Osteoblast (primary cell): ENCODE measurements around the gene FAM53C. TPM values are rescaled to one million over a fixed set of nuclear protein-coding genes. Genes with fewer than 3 reads are reported as not detected.
"Not testable (repeated sequence)": the region's sequence is repeated elsewhere in the genome, so short reads cannot be mapped to it uniquely, and the experiment has no call there.

Experiments used
- DNase-seq: peaks from one replicate; pipeline ENCODE4 v3.0.0; 2011; ENCODE audit warnings: low spot score, mixed read lengths; ENCODE audit not compliant: insufficient read length; ENCODE audit errors: missing footprints
- H2AFZ ChIP-seq: 2 replicates; pipeline ENCODE4 v1.6.0; 2011; ENCODE audit warnings: mild to moderate bottlenecking, low read length
- H3K27ac ChIP-seq: 2 replicates; pipeline ENCODE4 v1.5.1; 2011; ENCODE audit warnings: mild to moderate bottlenecking, low read depth, low read length, moderate library complexity
- H3K27me3 ChIP-seq: 2 replicates; pipeline ENCODE4 v1.6.0; 2012; ENCODE audit warnings: mild to moderate bottlenecking, control low read depth, inconsistent platforms, low read length, moderate library complexity; ENCODE audit not compliant: insufficient read depth
- H3K36me3 ChIP-seq: 2 replicates; pipeline ENCODE4 v1.5.1; 2011; ENCODE audit warnings: mild to moderate bottlenecking, low read length, control low read depth, moderate library complexity; ENCODE audit not compliant: insufficient read depth
- H3K4me1 ChIP-seq: 2 replicates; pipeline ENCODE4 v1.5.1; 2011; ENCODE audit warnings: mild to moderate bottlenecking, low read length, control low read depth, moderate library complexity; ENCODE audit not compliant: insufficient read depth
- H3K4me2 ChIP-seq: 2 replicates; pipeline ENCODE4 v1.6.0; 2011; ENCODE audit warnings: mild to moderate bottlenecking, low read length; ENCODE audit not compliant: insufficient read depth
- H3K4me3 ChIP-seq: fragments of 200-600 bp; sonication (generic); 3 replicates; pipeline ENCODE4 v1.5.1; 2012; ENCODE audit warnings: mild to moderate bottlenecking, low read length, inconsistent platforms; ENCODE audit not compliant: insufficient read depth
- H3K79me2 ChIP-seq: 2 replicates; pipeline ENCODE4 v1.6.0; 2012; ENCODE audit warnings: mild to moderate bottlenecking, low read length, control low read depth, inconsistent platforms; ENCODE audit not compliant: insufficient read depth
- H3K9me3 ChIP-seq: 2 replicates; pipeline ENCODE4 v1.5.1; 2011; ENCODE audit warnings: low read depth, low read length, control low read depth
- H4K20me1 ChIP-seq: 2 replicates; pipeline ENCODE4 v1.6.0; 2012; ENCODE audit warnings: mild to moderate bottlenecking, low read length, control low read depth; ENCODE audit not compliant: insufficient read depth
- total RNA-seq: library from RNA; depleted of rRNA; stranded (reverse); fragments of >200 nt; gene quantifications from 2 replicates; pipeline ENCODE4 v1.2.3, GENCODE V29; 2012
- TF ChIP-seq, protein P1 (sequence below): IDR thresholded peaks from 2 replicates; pipeline ENCODE4 v1.5.1; 2011; ENCODE audit warnings: mild to moderate bottlenecking, low read depth, low read length, moderate library complexity; ENCODE audit errors: extremely low read depth

The FAM53C gene
- total RNA-seq, 1 donor, result 43.8 TPM

- TF ChIP-seq, protein P1, sequence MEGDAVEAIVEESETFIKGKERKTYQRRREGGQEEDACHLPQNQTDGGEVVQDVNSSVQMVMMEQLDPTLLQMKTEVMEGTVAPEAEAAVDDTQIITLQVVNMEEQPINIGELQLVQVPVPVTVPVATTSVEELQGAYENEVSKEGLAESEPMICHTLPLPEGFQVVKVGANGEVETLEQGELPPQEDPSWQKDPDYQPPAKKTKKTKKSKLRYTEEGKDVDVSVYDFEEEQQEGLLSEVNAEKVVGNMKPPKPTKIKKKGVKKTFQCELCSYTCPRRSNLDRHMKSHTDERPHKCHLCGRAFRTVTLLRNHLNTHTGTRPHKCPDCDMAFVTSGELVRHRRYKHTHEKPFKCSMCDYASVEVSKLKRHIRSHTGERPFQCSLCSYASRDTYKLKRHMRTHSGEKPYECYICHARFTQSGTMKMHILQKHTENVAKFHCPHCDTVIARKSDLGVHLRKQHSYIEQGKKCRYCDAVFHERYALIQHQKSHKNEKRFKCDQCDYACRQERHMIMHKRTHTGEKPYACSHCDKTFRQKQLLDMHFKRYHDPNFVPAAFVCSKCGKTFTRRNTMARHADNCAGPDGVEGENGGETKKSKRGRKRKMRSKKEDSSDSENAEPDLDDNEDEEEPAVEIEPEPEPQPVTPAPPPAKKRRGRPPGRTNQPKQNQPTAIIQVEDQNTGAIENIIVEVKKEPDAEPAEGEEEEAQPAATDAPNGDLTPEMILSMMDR, result no peak
- Histone ChIP-seq H3K4me1 (peaks cover 3% of the 10 kb centered on the region), H3K9me3 (no peaks in the 10 kb centered on the region), H3K4me2 (no peak overlapping the region), H3K79me2 (no peaks in the 10 kb centered on the region), H3K27ac (no peak overlapping the region), H3K36me3 (peaks cover 46% of the 10 kb centered on the region), H4K20me1 (no peaks in the 10 kb centered on the region), H3K4me3 (no peak overlapping the region), H3K27me3 (no peaks in the 10 kb centered on the region), H2AFZ (no peak overlapping the region)
- DNase-seq, result no peak
Measured at GRCh38 chr5:138389332-138389731, 51.3 kb downstream of the FAM53C start.

- H2AFZ ChIP-seq, H3K27me3 ChIP-seq, H3K79me2 ChIP-seq, H3K4me1 ChIP-seq, DNase-seq, H3K9me3 ChIP-seq, H3K4me3 ChIP-seq, H4K20me1 ChIP-seq, H3K4me2 ChIP-seq, H3K27ac ChIP-seq: not testable (repeated sequence)
- H3K36me3 ChIP-seq, result peaks cover 52% of the 10 kb centered on the region
Measured at GRCh38 chr5:138389911-138390310, 51.8 kb downstream of the FAM53C start.

DNA sequence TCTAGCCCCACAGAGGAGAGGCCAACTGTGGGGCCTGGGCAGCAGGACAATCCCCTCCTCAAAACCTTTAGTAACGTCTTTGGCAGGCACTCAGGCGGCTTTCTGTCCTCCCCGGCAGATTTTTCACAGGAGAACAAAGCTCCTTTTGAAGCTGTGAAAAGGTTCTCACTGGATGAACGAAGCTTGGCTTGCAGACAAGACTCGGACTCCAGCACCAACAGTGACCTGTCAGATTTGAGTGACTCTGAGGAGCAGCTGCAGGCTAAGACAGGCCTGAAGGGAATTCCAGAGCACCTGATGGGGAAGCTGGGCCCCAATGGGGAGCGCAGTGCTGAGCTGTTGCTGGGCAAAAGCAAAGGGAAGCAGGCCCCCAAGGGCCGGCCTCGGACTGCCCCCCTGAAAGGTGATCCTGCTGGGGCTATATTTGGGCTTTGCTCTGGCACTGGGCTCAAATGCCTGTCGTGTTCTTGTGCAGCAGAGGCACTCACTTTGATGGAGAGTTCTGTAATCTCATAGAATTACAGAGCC is 53.9 kb downstream of the FAM53C start:
- H3K4me2 ChIP-seq, result no peak overlapping the region
- H3K4me1 ChIP-seq, result no peaks in the 10 kb centered on the region
- no peak for DNase-seq
- H3K4me3 ChIP-seq, result no peak overlapping the region
- no peaks in the 10 kb centered on the region for H3K79me2 ChIP-seq
- H4K20me1 ChIP-seq, result no peaks in the 10 kb centered on the region
- TF ChIP-seq, protein P1, result no peak
- no peak overlapping the region for H3K27ac ChIP-seq
- no peaks in the 10 kb centered on the region for H3K9me3 ChIP-seq
- peaks cover 48% of the 10 kb centered on the region for H3K36me3 ChIP-seq
- no peak overlapping the region for H2AFZ ChIP-seq
- H3K27me3 ChIP-seq, result no peaks in the 10 kb centered on the region

Other genes starting within 250 kb of the FAM53C start
- gene NME5, start 198.8 kb upstream of the FAM53C start, total RNA-seq, result 5.9 and 6.5 TPM in 2 replicates
- gene BRD8, start 159.6 kb upstream of the FAM53C start, total RNA-seq, result 47.1 and 51.0 TPM in 2 replicates
- 5.3 and 7.2 TPM in 2 replicates for gene KIF20A, start 159.2 kb upstream of the FAM53C start, total RNA-seq
- 25.6 and 28.6 TPM in 2 replicates for gene CDC23, start 124.9 kb upstream of the FAM53C start, total RNA-seq
- not detected in 2 replicates for gene GFRA3, start 63.6 kb upstream of the FAM53C start, total RNA-seq
- 1.8 TPM in 2 replicates for gene CDC25C, start 6.5 kb upstream of the FAM53C start, total RNA-seq
- gene KDM3B, start 14.4 kb downstream of the FAM53C start, total RNA-seq, result 48.3 and 53.2 TPM in 2 replicates
- gene REEP2, start 100.8 kb downstream of the FAM53C start, total RNA-seq, result 1.5 and 2.2 TPM in 2 replicates
- gene EGR1, start 127.2 kb downstream of the FAM53C start, total RNA-seq, result 2.2 and 2.7 TPM in 2 replicates
- 113 and 116 TPM in 2 replicates for gene ETF1, start 205.0 kb downstream of the FAM53C start, total RNA-seq
- gene HSPA9, start 237.1 kb downstream of the FAM53C start, total RNA-seq, result 499 and 624 TPM in 2 replicates